Dendritic cell treated with granulocyte-macrophage colony-stimulating factor and Interleukin-4, amounts not matched to agents 40 ng/mL and 50 ng/mL, for 4 days (primary cell): ENCODE results near the gene PGA4.
"Not testable (repeated sequence)": the region's sequence is repeated elsewhere in the genome, so short reads cannot be mapped to it uniquely, and the experiment has no call there.

Source experiments
- H3K27ac Mint-ChIP-seq: one replicate; pipeline ENCODE4 v1.8.0; 2022; ENCODE audit warnings: mild to moderate bottlenecking, mixed read lengths
- H3K27me3 Mint-ChIP-seq: one replicate; pipeline ENCODE4 v1.8.0; 2022; ENCODE audit warnings: mild to moderate bottlenecking, mixed read lengths
- H3K36me3 Mint-ChIP-seq: one replicate; pipeline ENCODE4 v1.8.0; 2022; ENCODE audit warnings: low read depth, mixed read lengths
- H3K4me1 Mint-ChIP-seq: one replicate; pipeline ENCODE4 v1.8.0; 2022; ENCODE audit warnings: low read depth, mixed read lengths
- H3K4me3 Mint-ChIP-seq: one replicate; pipeline ENCODE4 v1.8.0; 2022; ENCODE audit warnings: mild to moderate bottlenecking, moderate library complexity, mixed read lengths
- H3K9me3 Mint-ChIP-seq: one replicate; pipeline ENCODE4 v1.8.0; 2022; ENCODE audit warnings: mixed read lengths
- intact Hi-C: fragments of 100-400 bp; cut with micrococcal nuclease; formaldehyde crosslinking; loops from one replicate; pipeline ENCODE4 v1.15.0; 2022

Gene PGA4

GRCh38 chr11:61248071-61248470 lies 25.9 kb downstream of the PGA4 start:
- H3K36me3 Mint-ChIP-seq, H3K4me3 Mint-ChIP-seq, intact Hi-C loops, H3K9me3 Mint-ChIP-seq, H3K27ac Mint-ChIP-seq: not testable (repeated sequence)
- Mint-ChIP-seq H3K27me3 (peaks cover 12% of the 10 kb centered on the region), H3K4me1 (peaks cover 24% of the 10 kb centered on the region)

- H3K36me3 Mint-ChIP-seq, H3K27ac Mint-ChIP-seq, intact Hi-C loops, H3K9me3 Mint-ChIP-seq, H3K4me3 Mint-ChIP-seq: not testable (repeated sequence)
- peaks cover 13% of the 10 kb centered on the region for H3K27me3 Mint-ChIP-seq
- H3K4me1 Mint-ChIP-seq = peaks cover 26% of the 10 kb centered on the region
Observed at GRCh38 chr11:61249201-61249600, 27.1 kb downstream of the PGA4 start.

- not testable (repeated sequence) for H3K36me3 Mint-ChIP-seq, H3K4me3 Mint-ChIP-seq, H3K9me3 Mint-ChIP-seq
- Mint-ChIP-seq H3K27ac (peak overlapping the region; percentile 66), H3K4me1 (peaks cover 27% of the 10 kb centered on the region), H3K27me3 (peaks cover 15% of the 10 kb centered on the region)
- intact Hi-C loops = loop anchor here (10.0 kb wide), 3 partner anchors 54 to 134 kb away; partner anchors contain the start of genes DDB1 and TKFC
Observed at GRCh38 chr11:61250796-61251765, 28.9 kb downstream of the PGA4 start.

DNA sequence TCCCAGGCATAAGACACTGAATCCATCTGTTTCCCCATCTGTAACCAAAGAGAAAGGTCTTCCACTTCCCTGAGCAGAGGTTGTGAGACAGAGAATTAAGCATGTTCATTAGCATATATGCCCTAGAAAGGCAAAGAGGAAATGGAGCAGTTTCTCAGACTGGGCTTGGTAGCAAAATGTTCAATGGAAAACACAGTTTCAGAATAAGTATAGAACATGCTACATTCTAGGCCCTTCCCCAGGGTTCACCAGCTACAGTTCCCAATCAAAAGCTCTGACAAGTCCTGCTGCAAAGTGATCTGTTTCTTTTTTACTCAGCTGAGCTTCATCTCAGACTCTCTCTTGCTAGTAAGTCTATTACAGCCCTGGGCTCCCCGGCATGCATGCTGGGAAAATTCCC lies 30.2 kb downstream of the PGA4 start:
- not testable (repeated sequence) for H3K9me3 Mint-ChIP-seq, H3K4me3 Mint-ChIP-seq, H3K36me3 Mint-ChIP-seq
- Mint-ChIP-seq H3K27ac (peak overlapping the region; percentile 66), H3K27me3 (peaks cover 13% of the 10 kb centered on the region), H3K4me1 (peaks cover 39% of the 10 kb centered on the region)
- intact Hi-C loops = loop anchor here (10.0 kb wide), 3 partner anchors 52 to 132 kb away; partner anchors contain the start of genes DDB1 and TKFC

- no peak overlapping the region for H3K4me3 Mint-ChIP-seq
- H3K4me1 Mint-ChIP-seq = peaks cover 33% of the 10 kb centered on the region
- peaks cover 7% of the 10 kb centered on the region for H3K27me3 Mint-ChIP-seq
- H3K27ac Mint-ChIP-seq = no peak overlapping the region
- intact Hi-C loops = loop anchor here (10.0 kb wide), 3 partner anchors 50 to 130 kb away; partner anchors contain the start of genes DDB1 and TKFC
- H3K9me3 Mint-ChIP-seq = no peaks in the 10 kb centered on the region
- H3K36me3 Mint-ChIP-seq = no peaks in the 10 kb centered on the region
Observed at GRCh38 chr11:61254403-61255025, 32.4 kb downstream of the PGA4 start.

DNA sequence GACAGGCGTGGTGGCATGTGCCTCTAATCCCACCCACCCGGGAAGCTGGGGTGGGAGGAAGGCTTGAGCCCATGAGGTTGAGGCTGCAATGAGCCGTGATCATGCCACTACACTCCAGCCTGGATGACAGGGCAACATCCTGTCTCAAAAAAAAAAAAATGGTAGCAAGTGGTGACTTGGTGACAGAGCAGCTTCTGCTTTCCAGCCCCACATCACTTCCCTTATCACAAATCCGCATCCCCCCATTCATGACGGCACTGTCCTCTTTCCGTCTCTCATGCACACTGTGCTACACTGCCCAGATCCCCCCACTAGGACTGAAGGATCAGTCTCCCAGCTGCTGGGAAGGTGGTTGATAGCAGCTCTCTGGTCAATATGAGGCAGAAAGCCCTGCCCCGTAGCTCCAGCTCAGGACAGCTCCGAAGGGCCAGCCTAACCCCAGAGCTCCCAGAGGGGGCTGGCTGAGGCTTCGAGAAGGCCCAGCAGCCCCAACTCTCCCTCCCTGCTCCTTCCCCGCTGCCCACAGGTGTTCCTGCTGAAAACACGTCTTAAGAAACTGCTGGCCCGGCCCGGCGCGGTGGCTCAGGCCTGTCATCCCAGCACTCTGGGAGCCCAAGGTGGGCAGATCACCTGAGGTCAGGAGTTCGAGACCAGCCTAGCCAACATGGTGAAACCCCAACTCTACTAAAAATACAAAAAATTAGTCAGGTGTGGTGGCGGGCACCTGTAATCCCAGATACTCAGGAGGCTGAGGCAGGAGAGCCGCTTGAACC lies 34.7 kb downstream of the PGA4 start:
- H3K36me3 Mint-ChIP-seq = no peaks in the 10 kb centered on the region
- H3K4me1 Mint-ChIP-seq = peaks cover 27% of the 10 kb centered on the region
- intact Hi-C loops = loop anchor here (10.0 kb wide), 3 partner anchors 48 to 128 kb away; partner anchors contain the start of genes DDB1 and TKFC
- H3K27me3 Mint-ChIP-seq = peaks cover 4% of the 10 kb centered on the region
- H3K27ac Mint-ChIP-seq = peak overlapping the region; percentile 70
- no peaks in the 10 kb centered on the region for H3K9me3 Mint-ChIP-seq
- H3K4me3 Mint-ChIP-seq = no peak overlapping the region

DNA sequence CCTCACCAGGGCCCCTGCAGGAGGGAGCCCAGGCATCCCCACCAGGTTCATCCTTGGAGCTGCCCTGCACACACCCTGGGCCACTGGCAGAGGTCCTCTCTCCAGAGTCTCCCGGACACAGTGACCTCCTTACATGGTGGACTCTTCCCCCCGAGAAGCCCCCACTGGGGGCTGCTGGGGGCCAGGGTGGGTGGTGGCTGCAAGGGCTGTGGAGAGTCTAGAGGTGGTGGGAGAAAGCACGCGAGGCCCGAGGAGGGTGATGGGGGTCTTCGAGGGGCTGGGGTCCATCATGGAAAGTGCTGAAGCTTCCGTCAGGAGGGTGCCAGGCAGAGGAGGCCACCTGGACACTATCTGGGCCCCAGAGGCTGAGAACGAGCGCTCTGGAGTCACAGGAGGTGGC lies 36.4 kb downstream of the PGA4 start:
- Mint-ChIP-seq H3K4me1 (peaks cover 13% of the 10 kb centered on the region), H3K36me3 (no peaks in the 10 kb centered on the region), H3K4me3 (no peak overlapping the region), H3K9me3 (no peaks in the 10 kb centered on the region), H3K27me3 (peaks cover 4% of the 10 kb centered on the region), H3K27ac (no peak overlapping the region)
- intact Hi-C loops = loop anchor here (10.0 kb wide), 3 partner anchors 46 to 126 kb away; partner anchors contain the start of genes DDB1 and TKFC

GRCh38 chr11:61259363-61259762 lies 37.2 kb downstream of the PGA4 start:
- peaks cover 1% of the 10 kb centered on the region for H3K27me3 Mint-ChIP-seq
- no peaks in the 10 kb centered on the region for H3K36me3 Mint-ChIP-seq
- H3K9me3 Mint-ChIP-seq = no peaks in the 10 kb centered on the region
- H3K4me1 Mint-ChIP-seq = peaks cover 13% of the 10 kb centered on the region
- H3K27ac Mint-ChIP-seq = no peak overlapping the region
- intact Hi-C loops = loop anchor here (10.0 kb wide), 3 partner anchors 45 to 125 kb away; partner anchors contain the start of genes DDB1 and TKFC
- no peak overlapping the region for H3K4me3 Mint-ChIP-seq

- Mint-ChIP-seq H3K36me3 (no peaks in the 10 kb centered on the region), H3K9me3 (no peaks in the 10 kb centered on the region), H3K4me1 (no peaks in the 10 kb centered on the region), H3K27ac (no peak overlapping the region), H3K4me3 (no peak overlapping the region), H3K27me3 (peaks cover 1% of the 10 kb centered on the region)
- intact Hi-C loops = no loop called here
Observed at GRCh38 chr11:61264371-61264770, 42.2 kb downstream of the PGA4 start.

- no peaks in the 10 kb centered on the region for H3K36me3 Mint-ChIP-seq
- intact Hi-C loops = no loop called here
- no peak overlapping the region for H3K4me3 Mint-ChIP-seq
- no peaks in the 10 kb centered on the region for H3K4me1 Mint-ChIP-seq
- H3K27me3 Mint-ChIP-seq = peaks cover 1% of the 10 kb centered on the region
- H3K9me3 Mint-ChIP-seq = no peaks in the 10 kb centered on the region
- no peak overlapping the region for H3K27ac Mint-ChIP-seq
Observed at GRCh38 chr11:61264795-61265194, 42.6 kb downstream of the PGA4 start.

- no peaks in the 10 kb centered on the region for H3K36me3 Mint-ChIP-seq
- H3K4me3 Mint-ChIP-seq = no peak overlapping the region
- intact Hi-C loops = no loop called here
- H3K27ac Mint-ChIP-seq = no peak overlapping the region
- H3K27me3 Mint-ChIP-seq = peaks cover 1% of the 10 kb centered on the region
- no peaks in the 10 kb centered on the region for H3K9me3 Mint-ChIP-seq
- no peaks in the 10 kb centered on the region for H3K4me1 Mint-ChIP-seq
Observed at GRCh38 chr11:61265357-61265756, 43.2 kb downstream of the PGA4 start.

GRCh38 chr11:61266602-61267001 lies 44.5 kb downstream of the PGA4 start:
- Mint-ChIP-seq H3K4me1 (no peaks in the 10 kb centered on the region), H3K36me3 (no peaks in the 10 kb centered on the region), H3K27ac (no peak overlapping the region), H3K9me3 (no peaks in the 10 kb centered on the region), H3K4me3 (no peak overlapping the region), H3K27me3 (peaks cover 1% of the 10 kb centered on the region)
- intact Hi-C loops = no loop called here

DNA sequence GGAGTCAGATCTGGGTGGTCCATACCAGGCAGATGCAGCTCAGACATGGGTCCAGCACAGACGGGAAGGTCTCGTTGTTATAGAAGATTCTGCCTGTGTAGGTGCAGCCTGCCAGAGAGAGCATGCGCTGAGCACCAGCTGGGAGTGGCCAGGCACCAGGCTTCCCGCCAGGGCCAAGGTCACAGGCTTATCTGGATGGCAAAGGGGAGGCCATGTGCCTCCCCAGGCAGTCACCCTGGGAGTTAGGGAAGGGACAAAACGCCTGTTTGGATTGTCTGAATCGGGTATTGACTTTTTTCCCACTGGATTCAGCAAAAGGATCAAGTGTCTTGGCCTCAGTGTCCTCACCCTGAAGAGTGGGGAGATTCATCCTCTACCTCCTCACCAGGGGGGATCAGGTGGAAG lies 45.3 kb downstream of the PGA4 start:
- no peaks in the 10 kb centered on the region for H3K36me3 Mint-ChIP-seq
- no peaks in the 10 kb centered on the region for H3K4me1 Mint-ChIP-seq
- intact Hi-C loops = no loop called here
- H3K27me3 Mint-ChIP-seq = peaks cover 1% of the 10 kb centered on the region
- H3K27ac Mint-ChIP-seq = no peak overlapping the region
- H3K4me3 Mint-ChIP-seq = no peak overlapping the region
- no peaks in the 10 kb centered on the region for H3K9me3 Mint-ChIP-seq
